Ishikawa (cell line): ENCODE data around the gene TFCP2L1.

ENCODE experiments used
- CEBPB ChIP-seq: IDR thresholded peaks from 2 replicates; pipeline ENCODE4 v1.6.1; 2012
- CREB1 ChIP-seq: IDR thresholded peaks from 2 replicates; pipeline ENCODE4 v1.6.1; 2012; ENCODE audit warnings: low read depth
- EGR1 ChIP-seq: IDR thresholded peaks from 2 replicates; pipeline ENCODE4 v1.6.1; 2012
- EP300 ChIP-seq: IDR thresholded peaks from 2 replicates; pipeline ENCODE4 v1.6.1; 2012; ENCODE audit warnings: borderline replicate concordance
- FOXM1 ChIP-seq: IDR thresholded peaks from 2 replicates; pipeline ENCODE4 v1.6.1; 2012; ENCODE audit warnings: low read depth, borderline replicate concordance
- MAX ChIP-seq: IDR thresholded peaks from 2 replicates; pipeline ENCODE4 v1.6.1; 2012
- NFIC ChIP-seq: IDR thresholded peaks from 2 replicates; pipeline ENCODE4 v1.6.1; 2012
- RAD21 ChIP-seq: IDR thresholded peaks from 2 replicates; pipeline ENCODE4 v1.6.1; 2012; ENCODE audit warnings: low read depth
- REST ChIP-seq: IDR thresholded peaks from 2 replicates; pipeline ENCODE4 v1.6.1; 2012; ENCODE audit warnings: low read depth, mild to moderate bottlenecking
- TAF1 ChIP-seq: IDR thresholded peaks from 2 replicates; pipeline ENCODE4 v1.6.1; 2012; ENCODE audit warnings: low read depth, mild to moderate bottlenecking
- TCF12 ChIP-seq: IDR thresholded peaks from 2 replicates; pipeline ENCODE4 v1.6.1; 2012; ENCODE audit warnings: low read depth
- TEAD4 ChIP-seq: IDR thresholded peaks from 2 replicates; pipeline ENCODE4 v1.6.1; 2012
- USF1 ChIP-seq: IDR thresholded peaks from 2 replicates; pipeline ENCODE4 v1.6.1; 2012
- YY1 ChIP-seq: IDR thresholded peaks from 2 replicates; pipeline ENCODE4 v1.6.1; 2012; ENCODE audit warnings: low read depth
- ZBTB7A ChIP-seq: IDR thresholded peaks from 2 replicates; pipeline ENCODE4 v1.6.1; 2012; ENCODE audit warnings: low read depth

TFCP2L1 gene

GRCh38 chr2:121213386-121213785 is 71.6 kb downstream of the TFCP2L1 start:
- TF ChIP-seq TCF12 (no peak), RAD21 (no peak), USF1 (no peak), EP300 (no peak), REST (no peak), CREB1 (no peak), EGR1 (no peak), FOXM1 (no peak), NFIC (no peak)

- TF ChIP-seq TEAD4 (no peak), EP300 (no peak), NFIC (no peak), YY1 (no peak), EGR1 (no peak), RAD21 (no peak), TAF1 (no peak), FOXM1 (no peak), CEBPB (no peak)
These were observed 72.2 kb downstream of the TFCP2L1 start for GRCh38 chr2:121212661-121213325.

GRCh38 chr2:121211689-121212151 is 73.3 kb downstream of the TFCP2L1 start:
- no peak for TF ChIP-seq YY1
- TF ChIP-seq CREB1: no peak
- TF ChIP-seq NFIC: no peak
- no peak for TF ChIP-seq MAX
- TF ChIP-seq USF1: no peak
- TF ChIP-seq EGR1: no peak
- no peak for TF ChIP-seq ZBTB7A
- no peak for TF ChIP-seq CEBPB
- TF ChIP-seq FOXM1: no peak
- no peak for TF ChIP-seq TAF1
- no peak for TF ChIP-seq TCF12
- TF ChIP-seq EP300: no peak
- no peak for TF ChIP-seq TEAD4
- no peak for TF ChIP-seq RAD21
- TF ChIP-seq REST: no peak

- no peak for TF ChIP-seq YY1
- no peak for TF ChIP-seq TCF12
- TF ChIP-seq USF1: no peak
- no peak for TF ChIP-seq TEAD4
- no peak for TF ChIP-seq CREB1
- TF ChIP-seq MAX: no peak
- TF ChIP-seq CEBPB: no peak
- TF ChIP-seq ZBTB7A: no peak
- TF ChIP-seq RAD21: no peak
- TF ChIP-seq EP300: no peak
- TF ChIP-seq EGR1: no peak
- no peak for TF ChIP-seq TAF1
These were observed 73.8 kb downstream of the TFCP2L1 start for GRCh38 chr2:121211251-121211650.

GRCh38 chr2:121210691-121211090 is 74.3 kb downstream of the TFCP2L1 start:
- TF ChIP-seq RAD21: no peak
- no peak for TF ChIP-seq CEBPB
- no peak for TF ChIP-seq ZBTB7A
- no peak for TF ChIP-seq CREB1
- TF ChIP-seq TEAD4: no peak
- TF ChIP-seq NFIC: no peak
- TF ChIP-seq FOXM1: no peak
- no peak for TF ChIP-seq REST
- TF ChIP-seq YY1: no peak
- no peak for TF ChIP-seq EGR1
- TF ChIP-seq MAX: no peak
- no peak for TF ChIP-seq TCF12
- TF ChIP-seq EP300: no peak
- no peak for TF ChIP-seq USF1
- TF ChIP-seq TAF1: no peak
